ENCODE measurements around the gene MS4A7.

- no peak for TF ChIP-seq POLR2AphosphoS5 (IDR thresholded peaks at IDR 0.05)
- TF ChIP-seq POLR2A (IDR thresholded peaks at IDR 0.05), result no peak
Measured at GRCh38 chr11:60332846-60333245, 45.5 kb upstream of the MS4A7 start.

Measured in spleen (tissue), 3 donors.